Measurements from ENCODE around the gene ARHGAP44.

GRCh38 chr17:12826431-12826830 is 37.1 kb downstream of the ARHGAP44 start:
- TF ChIP-seq, protein P1, sequence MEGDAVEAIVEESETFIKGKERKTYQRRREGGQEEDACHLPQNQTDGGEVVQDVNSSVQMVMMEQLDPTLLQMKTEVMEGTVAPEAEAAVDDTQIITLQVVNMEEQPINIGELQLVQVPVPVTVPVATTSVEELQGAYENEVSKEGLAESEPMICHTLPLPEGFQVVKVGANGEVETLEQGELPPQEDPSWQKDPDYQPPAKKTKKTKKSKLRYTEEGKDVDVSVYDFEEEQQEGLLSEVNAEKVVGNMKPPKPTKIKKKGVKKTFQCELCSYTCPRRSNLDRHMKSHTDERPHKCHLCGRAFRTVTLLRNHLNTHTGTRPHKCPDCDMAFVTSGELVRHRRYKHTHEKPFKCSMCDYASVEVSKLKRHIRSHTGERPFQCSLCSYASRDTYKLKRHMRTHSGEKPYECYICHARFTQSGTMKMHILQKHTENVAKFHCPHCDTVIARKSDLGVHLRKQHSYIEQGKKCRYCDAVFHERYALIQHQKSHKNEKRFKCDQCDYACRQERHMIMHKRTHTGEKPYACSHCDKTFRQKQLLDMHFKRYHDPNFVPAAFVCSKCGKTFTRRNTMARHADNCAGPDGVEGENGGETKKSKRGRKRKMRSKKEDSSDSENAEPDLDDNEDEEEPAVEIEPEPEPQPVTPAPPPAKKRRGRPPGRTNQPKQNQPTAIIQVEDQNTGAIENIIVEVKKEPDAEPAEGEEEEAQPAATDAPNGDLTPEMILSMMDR (IDR thresholded peaks at IDR 0.05), result no peak
- no peak for TF ChIP-seq ZFX (IDR thresholded peaks at IDR 0.05; ENCODE audit: borderline replicate concordance)

Data from 22Rv1 (cell line).